GM19438 (cell line): ENCODE results near the gene C6orf62.
"Not testable (repeated sequence)": the region's sequence is repeated elsewhere in the genome, so short reads cannot be mapped to it uniquely, and the experiment has no call there.

Experiments used
- ATAC-seq: cut with Tn5 transposase; IDR thresholded peaks from one replicate; pipeline ENCODE4 v1.9.1; 2021; ENCODE audit warnings: low read depth; ENCODE audit not compliant: unreplicated experiment

The C6orf62 gene

DNA sequence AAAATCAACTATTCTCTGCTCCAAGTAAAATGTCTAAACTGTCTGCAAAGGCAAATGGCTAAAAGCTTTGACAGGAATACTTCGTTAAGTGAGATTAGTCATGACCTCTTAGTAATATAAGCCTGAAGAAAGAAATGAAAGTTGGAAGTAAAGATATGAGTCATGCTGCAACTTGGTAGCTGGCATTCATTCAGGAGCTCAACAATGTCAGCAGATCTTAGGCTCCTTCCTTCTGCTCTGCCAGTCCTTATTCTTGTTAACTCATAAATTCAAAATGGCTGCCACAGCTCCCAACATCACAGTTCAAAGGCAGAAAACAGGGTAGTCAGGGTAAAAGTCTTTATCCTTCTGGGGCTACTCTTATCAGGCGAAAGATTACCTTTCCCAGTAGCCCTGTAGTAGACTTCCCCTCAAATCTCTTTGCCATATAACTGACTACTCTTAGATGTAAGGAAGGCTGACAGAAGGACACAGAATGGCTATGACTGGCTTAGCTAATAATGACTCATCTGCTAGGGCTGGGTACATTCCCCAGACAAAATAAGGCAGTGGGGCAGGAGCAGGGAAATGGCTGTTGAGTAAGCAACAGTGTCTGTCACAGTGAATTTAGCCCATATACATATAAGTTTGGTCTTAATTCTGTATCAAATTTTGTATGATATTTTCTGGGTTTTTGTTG, 24.4 kb upstream of the C6orf62 start:
- peak; percentile 87 for ATAC-seq

DNA sequence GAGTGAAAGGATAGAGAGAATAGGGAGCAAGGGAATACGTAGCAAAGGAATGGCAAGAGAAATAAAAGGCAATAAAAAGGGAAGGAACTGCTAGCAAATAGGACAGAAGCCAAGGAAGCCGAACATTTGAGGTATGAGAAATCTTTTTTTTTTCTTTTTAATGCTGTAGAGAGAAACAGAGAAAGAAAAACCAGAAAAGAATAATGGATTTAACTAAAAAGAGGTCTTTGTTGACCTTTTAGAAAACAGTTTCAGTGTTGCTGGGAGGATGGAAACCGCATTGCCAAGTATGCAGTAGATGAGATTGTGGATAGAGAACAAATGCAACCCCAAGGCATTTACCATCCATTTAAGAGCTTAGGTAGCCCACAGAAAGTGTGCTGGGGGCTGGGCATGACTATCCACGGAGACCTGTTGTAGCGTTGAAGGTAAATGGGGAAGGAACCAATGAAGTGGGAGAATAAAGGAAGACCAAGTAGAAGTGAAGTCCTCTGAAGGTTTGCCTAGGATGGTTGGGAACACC, 23.3 kb upstream of the C6orf62 start:
- ATAC-seq: no peak

DNA sequence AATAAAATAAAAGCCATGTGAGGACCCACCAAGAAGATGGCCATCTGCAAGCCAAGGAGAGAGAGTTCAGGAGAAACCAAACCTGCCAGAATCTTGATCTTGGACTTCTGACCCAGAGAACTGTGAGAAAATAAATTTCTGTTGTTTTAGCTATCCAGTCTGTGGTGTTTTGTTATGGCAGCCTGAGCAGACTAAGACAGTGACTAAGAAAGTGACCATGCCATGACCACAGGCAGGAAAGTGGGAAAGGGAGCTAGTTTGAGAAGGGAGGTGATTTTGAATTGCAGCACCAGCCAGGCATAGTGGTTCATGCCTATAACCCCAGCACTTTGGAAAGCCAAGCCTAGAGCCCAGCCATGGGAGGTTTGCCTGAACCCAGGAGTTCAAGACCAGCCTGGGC, 21.9 kb upstream of the C6orf62 start:
- no peak for ATAC-seq

DNA sequence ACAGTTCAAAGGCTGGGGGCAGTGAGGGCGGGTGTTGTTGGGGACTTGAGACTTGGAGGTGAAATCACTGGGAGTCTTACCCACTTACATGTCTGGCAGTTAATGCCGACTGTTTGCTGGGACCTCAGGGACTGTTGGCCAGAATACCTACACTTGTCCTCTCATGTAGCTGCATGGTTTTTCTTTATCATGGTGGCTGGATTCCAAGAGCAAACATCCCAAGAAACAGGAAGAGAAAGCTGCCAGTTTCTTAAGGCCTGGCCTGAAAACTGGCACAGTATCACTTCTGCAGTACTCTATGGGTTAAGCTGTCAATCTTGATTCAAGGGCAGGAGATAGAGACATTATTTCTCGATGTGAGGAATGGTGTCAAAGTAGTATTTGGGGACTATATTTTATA, 19.8 kb upstream of the C6orf62 start:
- ATAC-seq: no peak

DNA sequence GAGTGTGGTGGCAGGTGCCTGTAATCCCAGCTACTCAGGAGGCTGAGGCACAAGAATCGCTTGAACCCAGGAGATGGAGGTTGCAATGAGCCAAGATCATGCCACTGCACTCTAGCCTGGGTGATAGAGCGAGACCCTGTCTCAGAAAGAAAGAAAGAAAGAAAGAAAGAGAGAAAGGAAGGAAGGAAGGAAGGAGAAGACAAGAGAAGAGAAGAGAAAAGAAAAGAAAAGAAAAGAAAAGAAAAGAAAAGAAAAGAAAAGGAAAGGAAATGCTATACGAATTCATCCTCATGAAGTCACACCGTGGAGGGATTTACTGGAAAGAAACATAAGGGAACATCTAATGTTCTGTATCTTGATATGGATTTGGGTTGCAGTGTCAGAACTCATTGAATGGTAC, 15.8 kb upstream of the C6orf62 start:
- not testable (repeated sequence) for ATAC-seq

DNA sequence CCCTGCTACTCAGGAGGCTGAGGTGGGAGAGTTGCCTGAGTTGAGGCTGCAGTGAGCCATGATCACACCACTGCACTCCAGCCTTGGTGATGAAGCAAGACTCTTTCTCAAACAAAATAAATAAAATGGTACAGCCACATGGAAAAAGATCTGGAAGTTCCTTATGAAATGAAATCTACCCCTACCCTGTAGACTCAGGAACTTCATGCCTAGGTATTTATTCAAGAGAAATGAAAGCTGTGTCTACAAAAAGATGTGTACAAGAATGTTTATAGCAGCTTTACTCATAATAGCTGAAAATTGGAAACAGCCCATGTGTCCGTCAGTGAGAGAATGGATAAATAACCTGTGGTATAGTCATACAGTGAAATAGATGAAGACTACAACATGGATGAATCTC, 15.2 kb upstream of the C6orf62 start:
- ATAC-seq: no peak

DNA sequence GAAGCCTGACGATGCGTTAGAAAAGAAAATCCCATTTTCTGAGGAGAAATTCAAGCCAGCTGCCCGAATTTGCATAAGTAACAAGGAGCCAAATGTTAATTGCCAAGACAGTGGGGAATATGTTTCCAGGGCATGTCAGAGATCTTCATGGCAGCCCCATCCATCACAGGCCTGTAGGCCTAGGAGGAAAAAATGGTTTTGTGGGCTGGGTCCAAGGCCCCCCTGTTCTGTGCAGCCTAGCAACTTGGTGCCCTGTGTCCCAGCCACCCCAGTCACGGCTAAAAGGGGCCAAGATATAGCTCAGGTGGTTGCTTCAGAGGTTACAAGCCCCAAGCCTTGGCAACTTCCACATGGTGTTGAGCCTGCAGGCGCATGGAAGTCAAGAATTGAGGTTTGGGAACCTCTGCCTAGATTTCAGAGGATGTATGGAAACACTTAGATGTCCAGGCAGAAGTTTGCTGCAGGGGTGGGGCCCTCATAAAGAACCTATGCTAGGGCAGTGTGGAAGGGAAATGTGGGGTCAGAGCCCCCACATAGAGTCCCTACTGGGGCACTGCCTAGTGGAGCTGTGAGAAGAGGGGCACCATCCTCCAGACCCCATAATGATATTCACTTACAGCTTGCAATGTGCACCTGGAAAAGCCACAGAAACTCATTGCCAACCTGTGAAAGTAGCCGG, 12.6 kb upstream of the C6orf62 start:
- ATAC-seq: not testable (repeated sequence)

DNA sequence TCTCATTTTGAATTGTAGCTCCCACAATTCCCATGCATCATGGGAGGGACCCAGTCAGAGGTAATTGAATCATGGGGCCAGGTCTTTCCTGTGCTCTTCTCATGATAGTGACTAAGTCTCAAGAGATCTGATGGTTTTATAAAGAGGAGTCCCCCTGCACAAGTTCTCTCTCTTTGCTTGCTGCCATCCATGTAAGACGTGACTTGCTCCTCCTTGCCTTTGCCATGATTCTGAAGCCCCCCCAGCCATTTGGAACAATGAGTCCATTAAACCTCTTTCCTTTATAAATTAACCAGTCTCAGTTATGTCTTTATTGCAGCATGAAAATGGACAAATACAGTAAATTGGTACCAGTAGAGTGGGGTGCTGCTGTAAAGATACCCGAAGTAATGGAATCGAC, 11.7 kb upstream of the C6orf62 start:
- not testable (repeated sequence) for ATAC-seq

DNA sequence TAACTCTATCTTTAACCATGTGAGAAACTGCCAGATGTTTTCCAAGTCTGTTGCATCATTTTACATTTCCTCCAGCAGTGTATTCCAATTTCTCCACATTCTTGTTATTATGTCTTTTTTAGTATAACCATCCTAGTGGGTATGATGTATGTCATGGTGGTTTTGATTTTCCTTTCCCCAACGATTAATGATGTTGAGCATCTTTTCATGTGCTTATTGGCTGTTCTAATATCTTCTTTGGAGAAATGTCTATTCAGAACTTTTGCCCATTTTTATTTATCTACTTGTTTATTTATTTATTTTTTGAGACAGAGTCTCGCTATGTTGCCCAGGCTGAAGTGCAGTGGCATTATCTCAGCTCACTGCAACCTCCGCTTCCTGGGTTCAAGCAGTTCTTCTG, 4.3 kb upstream of the C6orf62 start:
- ATAC-seq: no peak

DNA sequence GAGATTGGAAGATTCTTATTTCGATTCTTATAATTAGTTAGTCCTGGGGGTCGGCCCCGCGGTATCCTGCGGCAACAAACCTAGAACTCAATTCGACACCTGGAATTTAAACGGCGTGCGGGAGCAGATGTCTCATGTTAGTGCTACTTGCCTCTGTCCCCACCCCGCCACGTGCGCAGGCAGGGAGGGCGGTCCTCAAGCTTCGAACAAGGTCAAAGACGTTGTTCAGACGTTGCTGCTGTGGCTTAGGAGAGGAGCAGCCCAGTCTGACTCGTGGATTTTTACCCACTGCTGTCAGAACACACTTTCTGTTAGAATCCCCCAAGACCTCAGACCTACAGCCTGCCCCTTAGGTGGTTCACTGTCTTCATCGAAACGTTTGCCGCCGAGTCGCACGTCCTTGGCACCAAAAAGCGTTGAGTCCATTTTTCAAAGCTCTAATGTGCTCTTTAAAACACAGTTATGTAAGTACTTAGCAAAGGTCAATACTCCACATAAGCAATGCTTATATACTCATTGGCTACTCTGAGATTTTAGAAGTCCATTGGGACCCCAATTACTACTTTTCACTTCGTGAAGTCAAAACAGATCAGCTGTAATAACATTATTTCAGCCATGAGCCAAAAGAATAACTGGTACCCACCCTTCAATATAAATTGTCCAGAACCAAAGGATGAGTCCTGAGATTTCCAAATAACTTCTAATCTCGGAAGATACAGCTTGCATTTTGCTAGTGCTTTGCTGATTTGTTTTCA, 2.7 kb upstream of the C6orf62 start:
- peak; percentile 45 for ATAC-seq

DNA sequence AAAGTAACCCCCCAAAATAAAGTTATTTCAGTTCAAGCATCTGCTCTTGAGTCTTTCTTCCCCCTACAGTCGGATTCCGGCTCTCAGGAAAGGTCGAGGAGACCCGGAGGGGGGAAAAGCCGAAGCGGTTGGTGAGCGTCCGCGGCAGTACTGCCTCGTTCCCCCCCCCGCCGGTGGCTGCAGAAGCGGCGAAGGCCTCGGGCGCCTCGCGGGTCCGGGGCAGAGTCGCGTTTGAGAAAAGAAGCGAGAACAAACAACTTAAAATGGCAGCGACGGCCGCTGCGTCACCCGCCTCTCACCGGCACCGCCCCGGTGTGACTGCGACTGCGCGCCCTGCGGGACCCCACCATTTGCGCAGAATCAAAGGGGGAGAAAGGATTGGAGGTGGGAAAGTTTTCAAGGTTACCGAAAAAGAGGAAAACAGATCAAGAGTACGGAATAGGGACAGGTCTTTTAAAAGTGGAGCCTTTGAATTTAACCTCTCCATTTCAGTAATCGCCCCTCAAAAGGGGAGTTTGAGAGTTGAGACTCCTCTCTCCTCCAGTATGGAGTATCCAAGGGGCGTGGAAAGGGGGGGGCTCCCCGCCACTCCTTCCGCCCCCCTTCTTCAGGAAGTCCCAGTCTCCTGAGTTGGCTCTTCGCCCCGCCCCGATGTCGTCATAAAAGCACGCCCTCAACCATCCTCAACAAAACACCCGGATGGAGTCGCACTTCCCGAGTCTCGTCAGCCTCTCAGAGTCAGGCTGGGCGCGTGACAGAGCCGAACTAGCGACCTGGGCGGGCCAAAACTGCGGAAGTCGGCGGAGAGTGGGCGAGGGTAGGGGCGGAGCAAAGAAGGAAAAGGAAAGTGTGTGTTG, 1.9 kb upstream of the C6orf62 start:
- ATAC-seq: peak; percentile 87

DNA sequence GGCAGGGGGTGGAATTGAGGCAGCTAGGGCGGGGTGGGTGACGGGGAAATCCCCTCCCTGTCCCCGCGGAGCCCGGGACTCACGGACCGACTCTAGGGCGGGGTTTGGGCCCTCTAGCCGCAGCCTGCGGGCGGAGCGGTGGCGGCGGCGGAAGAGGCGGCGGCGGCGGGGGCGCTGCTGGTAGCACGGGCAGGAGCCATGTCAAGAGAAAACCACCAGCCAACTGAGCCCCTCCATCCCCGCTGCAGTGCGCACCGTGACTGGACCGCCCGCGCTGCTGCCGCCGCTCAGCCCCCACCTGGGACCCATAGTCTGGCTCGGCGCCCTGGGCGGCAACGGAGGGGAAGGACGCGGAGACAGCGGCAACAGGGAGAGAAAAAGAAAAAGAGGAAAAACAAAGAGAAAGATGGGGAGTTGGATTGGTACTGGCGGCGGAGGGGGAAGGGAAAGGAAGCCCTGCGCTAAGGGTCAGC, 1.2 kb upstream of the C6orf62 start:
- ATAC-seq: no peak

DNA sequence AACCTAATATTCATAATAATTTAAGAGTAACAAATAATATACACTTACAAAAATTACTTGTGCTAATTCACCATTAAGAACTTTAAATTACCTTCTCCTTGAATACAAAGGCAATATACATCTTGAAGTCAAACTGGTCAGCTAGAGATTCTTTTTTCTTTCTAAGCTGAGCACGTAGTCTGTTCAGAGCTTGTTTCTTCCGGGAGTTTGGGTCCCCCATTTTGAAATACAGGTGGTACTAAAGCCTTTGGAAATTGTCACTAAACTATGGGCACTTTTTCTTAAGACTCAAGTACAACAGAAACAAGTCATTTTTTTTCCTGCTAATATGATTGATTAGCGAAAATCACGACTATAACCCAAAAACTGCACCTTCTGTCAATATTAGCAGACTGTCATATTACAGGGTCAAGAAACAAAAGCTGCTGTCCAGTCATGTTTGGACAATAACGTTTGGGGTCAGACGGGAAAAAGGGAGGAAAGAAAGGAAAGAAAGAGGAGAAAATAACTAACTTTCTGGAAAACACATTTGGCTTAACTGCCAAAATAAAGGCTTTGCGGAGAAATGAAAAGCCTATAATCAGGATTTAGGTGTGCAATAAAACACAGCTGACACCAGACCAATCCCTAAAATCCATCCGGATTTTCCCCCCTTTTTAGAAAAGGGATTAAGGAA, 367 bp downstream of the C6orf62 start:
- no peak for ATAC-seq

DNA sequence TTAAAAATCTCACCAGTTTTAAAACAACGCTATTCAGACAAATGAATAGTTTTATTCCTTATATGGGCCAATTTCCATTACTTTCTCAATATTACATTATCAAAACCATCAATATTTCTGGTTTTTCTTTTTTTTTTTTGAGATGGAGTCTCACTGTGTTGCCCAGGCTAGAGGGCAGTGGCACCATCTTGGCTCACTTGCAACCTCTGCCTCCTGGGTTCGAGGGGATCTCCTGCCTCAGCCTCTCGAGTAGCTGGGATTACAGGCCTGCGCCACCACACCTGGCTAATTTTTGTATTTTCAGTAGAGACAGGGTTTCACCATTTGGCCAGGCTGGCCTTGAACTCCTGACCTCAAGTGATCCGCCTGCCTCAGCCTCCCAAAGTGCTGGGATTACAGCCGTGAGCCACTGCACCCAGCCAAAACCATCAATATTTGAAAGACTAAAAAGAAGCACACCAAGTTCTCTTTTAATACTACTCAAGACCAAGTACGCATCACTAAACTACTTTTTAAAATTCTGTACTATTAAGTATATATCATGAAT, 2.3 kb downstream of the C6orf62 start:
- not testable (repeated sequence) for ATAC-seq

DNA sequence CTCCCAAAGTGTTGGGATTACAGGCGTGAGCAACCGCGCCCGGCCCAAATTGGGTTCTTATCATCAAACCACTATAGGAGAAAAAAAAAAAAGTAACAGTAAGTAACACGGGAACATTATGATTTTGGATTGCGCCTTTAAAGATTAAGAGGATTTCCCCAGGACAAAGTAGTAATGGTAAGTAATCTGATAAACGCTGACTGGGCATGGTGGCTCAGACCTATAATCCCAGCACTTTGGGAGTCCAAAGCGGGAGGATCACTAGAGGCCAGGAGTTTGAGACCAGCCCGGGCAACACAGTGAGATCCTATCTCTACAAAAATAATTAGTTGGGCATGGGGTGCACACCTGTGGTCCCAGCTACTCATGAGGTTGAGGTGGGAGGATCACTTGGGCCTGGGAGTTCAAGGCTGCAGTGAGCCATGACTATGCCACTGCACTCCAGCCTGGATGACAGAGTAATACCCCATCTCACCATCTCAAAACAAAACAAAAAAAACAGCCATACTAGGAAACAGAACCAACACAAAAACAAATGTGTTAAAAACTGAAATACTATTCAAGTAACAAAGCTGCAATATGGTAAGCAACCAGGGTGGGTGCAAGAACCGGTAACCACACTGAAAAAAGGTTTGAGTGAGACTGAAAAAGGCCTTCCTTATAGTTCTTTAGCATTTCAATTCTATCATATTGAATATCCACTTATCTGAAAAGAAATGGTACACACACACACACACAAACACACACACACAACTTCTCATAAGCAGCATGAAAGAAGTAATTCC, 8.2 kb downstream of the C6orf62 start:
- ATAC-seq: no peak

DNA sequence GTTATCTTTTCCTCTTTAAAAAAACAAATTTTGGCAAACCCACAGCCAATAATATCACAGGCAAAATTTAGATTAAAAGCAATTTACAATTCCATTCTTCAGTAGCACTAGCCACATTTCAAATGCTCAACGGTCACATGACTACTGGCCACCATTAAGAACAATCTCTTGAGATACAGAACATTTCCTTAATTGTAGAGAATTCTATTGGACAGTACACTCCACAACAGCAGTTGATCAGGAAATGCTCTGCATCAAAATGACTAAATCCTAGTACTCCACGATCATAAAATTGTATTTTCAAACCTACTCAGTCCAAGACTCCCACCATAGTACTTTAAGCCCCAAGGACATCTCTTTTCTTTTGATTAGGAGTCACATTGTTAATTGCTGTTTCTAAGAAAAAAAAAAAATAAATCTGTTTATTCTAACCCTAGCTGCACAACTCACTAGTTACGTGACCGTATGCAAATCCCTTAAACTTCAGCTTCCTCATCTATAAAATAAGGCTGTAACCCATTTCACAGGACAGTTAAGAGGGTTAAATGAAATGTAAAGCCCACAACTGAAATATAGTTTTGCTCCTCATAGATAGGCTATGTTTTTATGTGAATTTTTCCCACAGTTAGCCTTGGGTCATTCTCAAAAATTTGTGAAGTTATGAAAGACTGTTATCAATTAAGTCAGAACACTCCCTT, 9.8 kb downstream of the C6orf62 start:
- ATAC-seq: no peak

DNA sequence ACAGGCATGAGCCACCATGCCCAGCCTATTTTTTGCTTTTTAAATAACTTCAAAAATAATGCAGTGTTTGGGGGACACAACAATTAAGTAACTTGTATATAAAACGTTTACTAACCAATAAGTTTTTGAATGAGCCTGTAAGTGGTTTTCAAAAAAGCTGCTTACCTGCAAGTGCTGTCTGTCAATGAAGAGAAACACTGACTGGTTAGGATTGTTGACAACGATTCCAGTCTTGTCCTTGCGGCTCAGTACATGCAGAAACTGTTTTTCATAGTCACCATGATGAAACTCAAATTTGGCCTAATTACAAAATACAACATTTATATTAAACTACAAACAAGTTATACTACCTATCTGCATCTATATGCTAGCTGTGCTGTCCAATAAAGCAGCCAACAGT, 10.3 kb downstream of the C6orf62 start:
- no peak for ATAC-seq

DNA sequence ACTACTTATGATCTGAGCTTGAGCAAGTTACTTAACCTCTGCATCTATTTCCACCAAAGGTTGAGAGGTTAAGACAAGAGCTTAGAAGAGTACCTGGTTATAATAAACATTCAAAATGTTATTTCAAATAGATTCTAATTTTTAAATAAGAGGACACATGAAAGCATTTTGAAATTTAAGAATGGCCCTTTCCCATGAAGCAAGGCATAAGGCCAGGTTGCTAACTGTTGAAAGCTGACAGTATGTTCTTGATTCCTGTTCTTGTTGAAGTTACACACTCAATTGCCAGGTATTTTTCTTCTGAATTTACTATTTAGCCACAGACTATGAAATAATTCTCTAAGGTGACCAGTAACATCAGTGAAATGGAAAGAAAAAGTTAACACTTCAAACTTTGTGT, 14.5 kb downstream of the C6orf62 start:
- ATAC-seq: no peak
